HepG2 (cell line): ENCODE results near the gene PSMB9. TPM values are rescaled to one million over a fixed set of nuclear protein-coding genes. Genes with fewer than 3 reads are reported as not detected.

Source experiments
- ARHGAP35 ChIP-seq: sonication (generic); formaldehyde crosslinking; IDR thresholded peaks from 2 replicates; pipeline ENCODE4 v1.9.0; 2022; ENCODE audit warnings: mild to moderate bottlenecking, inconsistent platforms, moderate library complexity, missing genetic modification reagents, borderline replicate concordance
- CAMTA2 ChIP-seq: sonication (generic); formaldehyde crosslinking; IDR thresholded peaks from 2 replicates; pipeline ENCODE4 v1.4.0; 2020; ENCODE audit warnings: mild to moderate bottlenecking, missing genetic modification reagents, borderline replicate concordance
- CHCHD3 ChIP-seq: sonication (generic); formaldehyde crosslinking; IDR thresholded peaks from 2 replicates; pipeline ENCODE4 v1.8.0; 2022; ENCODE audit warnings: mild to moderate bottlenecking, missing genetic modification reagents, moderate library complexity
- GFI1 ChIP-seq: sonication (generic); formaldehyde crosslinking; IDR thresholded peaks from 2 replicates; pipeline ENCODE4 v1.5.0; 2020; ENCODE audit warnings: missing genetic modification reagents, mild to moderate bottlenecking, borderline replicate concordance
- HOXD1 ChIP-seq: sonication (generic); formaldehyde crosslinking; IDR thresholded peaks from 2 replicates; pipeline ENCODE4 v1.5.0; 2020; ENCODE audit warnings: missing genetic modification reagents
- IRX3 ChIP-seq: sonication (generic); formaldehyde crosslinking; IDR thresholded peaks from 2 replicates; pipeline ENCODE4 v1.8.1; 2023; ENCODE audit warnings: mild to moderate bottlenecking, low read depth, missing genetic modification reagents, borderline replicate concordance
- MAFF ChIP-seq: IDR thresholded peaks from 2 replicates; pipeline ENCODE4 v1.6.1; 2011; ENCODE audit warnings: low read depth, low read length, improper control_type of control experiment
- MIER2 ChIP-seq: IDR thresholded peaks from 2 replicates; pipeline ENCODE4 v1.6.1; 2016; ENCODE audit warnings: missing biosample characterization, missing genetic modification reagents
- SAFB2 ChIP-seq: sonication (generic); formaldehyde crosslinking; IDR thresholded peaks from 2 replicates; pipeline ENCODE4 v1.5.1; 2020; ENCODE audit warnings: missing genetic modification reagents, low read depth, mild to moderate bottlenecking, borderline replicate concordance
- TFDP2 ChIP-seq: sonication (generic); formaldehyde crosslinking; IDR thresholded peaks from 2 replicates; pipeline ENCODE4 v1.4.0; 2020; ENCODE audit warnings: missing genetic modification reagents
- ZBTB10 ChIP-seq: sonication (generic); formaldehyde crosslinking; IDR thresholded peaks from 2 replicates; pipeline ENCODE4 v1.4.0; 2020; ENCODE audit warnings: missing genetic modification reagents, borderline replicate concordance
- ZNF235 ChIP-seq: sonication (generic); formaldehyde crosslinking; IDR thresholded peaks from 2 replicates; pipeline ENCODE4 v1.8.1; 2023; ENCODE audit warnings: mild to moderate bottlenecking, missing genetic modification reagents, borderline replicate concordance
- ZNF354B ChIP-seq: sonication (generic); formaldehyde crosslinking; IDR thresholded peaks from 2 replicates; pipeline ENCODE4 v1.8.0; 2022; ENCODE audit warnings: mild to moderate bottlenecking, missing genetic modification reagents
- ZNF431 ChIP-seq: sonication (generic); formaldehyde crosslinking; IDR thresholded peaks from 2 replicates; pipeline ENCODE4 v1.9.0; 2022; ENCODE audit warnings: missing genetic modification reagents, low read depth, mild to moderate bottlenecking, borderline replicate concordance
- ZNF543 ChIP-seq: sonication (generic); formaldehyde crosslinking; IDR thresholded peaks from 2 replicates; pipeline ENCODE4 v1.4.0; 2020; ENCODE audit warnings: mild to moderate bottlenecking, missing genetic modification reagents
- ZNF605 ChIP-seq: sonication (generic); formaldehyde crosslinking; IDR thresholded peaks from 2 replicates; pipeline ENCODE4 v1.8.0; 2022; ENCODE audit warnings: mild to moderate bottlenecking, missing genetic modification reagents
- ZNF740 ChIP-seq: sonication (generic); formaldehyde crosslinking; IDR thresholded peaks from 2 replicates; pipeline ENCODE4 v1.4.0; 2020; ENCODE audit warnings: missing genetic modification reagents
- polyA plus RNA-seq, 8 experiments: library from polyadenylated mRNA; depleted of rRNA in 3 of 8; stranded (reverse) in 7 of 8; unstranded in 1 of 8; fragments of >200 nt; fragmentation: Illumina TruSeq in 4 of 8; extraction: Trizol in 4 of 8; gene quantifications; 2 replicates each; pipeline versions ENCODE4 v1.2.1 to v1.2.3, GENCODE V29; 2011 to 2016; ENCODE audit warnings: low read depth in 4 of 8, missing spikeins in 1 of 8, mixed read lengths in 1 of 8; ENCODE audit not compliant: insufficient read depth in 1 of 8
- total RNA-seq, 5 experiments: library from RNA; depleted of rRNA; stranded (reverse); fragments of >200 nt; fragmentation: Illumina TruSeq; extraction: Trizol; gene quantifications; 2 replicates each; pipeline ENCODE4 v1.2.3, GENCODE V29; 2016; ENCODE audit warnings: low read depth in 1 of 5
- TF ChIP-seq, protein P1 (sequence below): IDR thresholded peaks from 2 replicates; pipeline ENCODE4 v1.6.1; 2012; ENCODE audit warnings: low read length, improper control_type of control experiment
- TF ChIP-seq, protein P2 (sequence below): sonication (generic); formaldehyde crosslinking; IDR thresholded peaks from 2 replicates; pipeline ENCODE4 v1.4.0; 2020; ENCODE audit warnings: missing genetic modification reagents

Gene PSMB9
- total and polyA plus RNA-seq, 2 of the 13 experiments (the other 11 are each of a cell fraction or from before 2014, with no cell fraction given) = 15.6 to 16.0 TPM

DNA sequence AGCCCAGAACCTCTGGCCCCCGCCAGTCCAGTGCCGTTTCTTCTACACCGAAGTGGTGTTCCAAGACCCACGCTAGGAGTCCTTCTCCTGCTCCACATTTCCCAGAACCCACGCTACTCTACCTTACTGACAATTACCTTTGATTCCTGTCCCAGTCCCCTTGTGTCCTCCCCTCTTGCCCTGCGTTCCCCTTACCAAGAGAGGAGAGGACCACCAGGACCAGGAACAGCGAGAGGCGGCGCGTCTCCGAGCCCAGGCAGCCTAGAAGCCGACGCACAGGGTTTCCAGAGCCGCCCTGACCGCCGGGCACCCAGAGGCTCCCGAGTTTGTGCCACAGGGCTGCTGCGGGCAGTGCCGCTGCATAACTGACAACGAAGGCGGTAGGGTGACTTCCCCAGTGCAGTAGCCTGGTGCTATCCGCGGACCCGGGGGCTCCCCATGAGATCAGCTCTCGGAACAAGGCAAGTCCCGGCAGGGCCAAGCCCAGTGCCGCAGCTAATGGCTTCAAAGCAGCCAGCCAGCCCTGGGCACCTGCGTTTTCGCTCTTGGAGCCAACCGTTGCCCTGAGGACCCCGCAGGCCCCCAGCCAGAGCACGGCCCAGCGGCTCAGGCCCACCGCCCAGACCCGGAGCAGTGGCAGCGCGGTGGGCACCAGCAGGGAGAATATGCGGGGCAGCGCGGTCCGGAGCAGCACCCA, 1.0 kb upstream of the PSMB9 start (continued):
- TF ChIP-seq ZBTB10 (CRISPR knock-in tag) (no peak), ZNF431 (no peak), IRX3 (no peak), CHCHD3 (CRISPR knock-in tag) (0 out of 2 replicates have a peak, but pooled peaks have one; percentile 0), ZNF543 (CRISPR knock-in tag) (peak; percentile 74), ZNF235 (CRISPR knock-in tag) (no peak), ZNF740 (CRISPR knock-in tag) (no peak), HOXD1 (CRISPR knock-in tag) (peak; percentile 10; the same call in 1 of the 2 replicates), MIER2 (CRISPR knock-in tag) (no peak), SAFB2 (CRISPR knock-in tag) (no peak; the same call in 1 of the 2 replicates), CAMTA2 (CRISPR knock-in tag) (no peak), ZNF354B (CRISPR knock-in tag) (0 out of 2 replicates have a peak, but pooled peaks have one; percentile 73), GFI1 (CRISPR knock-in tag) (no peak), MAFF (no peak), TFDP2 (no peak), ARHGAP35 (peak; percentile 64; the same call in 1 of the 2 replicates), ZNF605 (CRISPR knock-in tag) (no peak)
- TF ChIP-seq, protein P1, sequence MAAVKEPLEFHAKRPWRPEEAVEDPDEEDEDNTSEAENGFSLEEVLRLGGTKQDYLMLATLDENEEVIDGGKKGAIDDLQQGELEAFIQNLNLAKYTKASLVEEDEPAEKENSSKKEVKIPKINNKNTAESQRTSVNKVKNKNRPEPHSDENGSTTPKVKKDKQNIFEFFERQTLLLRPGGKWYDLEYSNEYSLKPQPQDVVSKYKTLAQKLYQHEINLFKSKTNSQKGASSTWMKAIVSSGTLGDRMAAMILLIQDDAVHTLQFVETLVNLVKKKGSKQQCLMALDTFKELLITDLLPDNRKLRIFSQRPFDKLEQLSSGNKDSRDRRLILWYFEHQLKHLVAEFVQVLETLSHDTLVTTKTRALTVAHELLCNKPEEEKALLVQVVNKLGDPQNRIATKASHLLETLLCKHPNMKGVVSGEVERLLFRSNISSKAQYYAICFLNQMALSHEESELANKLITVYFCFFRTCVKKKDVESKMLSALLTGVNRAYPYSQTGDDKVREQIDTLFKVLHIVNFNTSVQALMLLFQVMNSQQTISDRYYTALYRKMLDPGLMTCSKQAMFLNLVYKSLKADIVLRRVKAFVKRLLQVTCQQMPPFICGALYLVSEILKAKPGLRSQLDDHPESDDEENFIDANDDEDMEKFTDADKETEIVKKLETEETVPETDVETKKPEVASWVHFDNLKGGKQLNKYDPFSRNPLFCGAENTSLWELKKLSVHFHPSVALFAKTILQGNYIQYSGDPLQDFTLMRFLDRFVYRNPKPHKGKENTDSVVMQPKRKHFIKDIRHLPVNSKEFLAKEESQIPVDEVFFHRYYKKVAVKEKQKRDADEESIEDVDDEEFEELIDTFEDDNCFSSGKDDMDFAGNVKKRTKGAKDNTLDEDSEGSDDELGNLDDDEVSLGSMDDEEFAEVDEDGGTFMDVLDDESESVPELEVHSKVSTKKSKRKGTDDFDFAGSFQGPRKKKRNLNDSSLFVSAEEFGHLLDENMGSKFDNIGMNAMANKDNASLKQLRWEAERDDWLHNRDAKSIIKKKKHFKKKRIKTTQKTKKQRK = no peak
- TF ChIP-seq, protein P2, sequence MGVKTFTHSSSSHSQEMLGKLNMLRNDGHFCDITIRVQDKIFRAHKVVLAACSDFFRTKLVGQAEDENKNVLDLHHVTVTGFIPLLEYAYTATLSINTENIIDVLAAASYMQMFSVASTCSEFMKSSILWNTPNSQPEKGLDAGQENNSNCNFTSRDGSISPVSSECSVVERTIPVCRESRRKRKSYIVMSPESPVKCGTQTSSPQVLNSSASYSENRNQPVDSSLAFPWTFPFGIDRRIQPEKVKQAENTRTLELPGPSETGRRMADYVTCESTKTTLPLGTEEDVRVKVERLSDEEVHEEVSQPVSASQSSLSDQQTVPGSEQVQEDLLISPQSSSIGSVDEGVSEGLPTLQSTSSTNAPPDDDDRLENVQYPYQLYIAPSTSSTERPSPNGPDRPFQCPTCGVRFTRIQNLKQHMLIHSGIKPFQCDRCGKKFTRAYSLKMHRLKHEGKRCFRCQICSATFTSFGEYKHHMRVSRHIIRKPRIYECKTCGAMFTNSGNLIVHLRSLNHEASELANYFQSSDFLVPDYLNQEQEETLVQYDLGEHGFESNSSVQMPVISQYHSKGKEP (CRISPR knock-in tag) = 0 out of 2 replicates have a peak, but pooled peaks have one; percentile 44
